H9 (cell line): ENCODE data around the gene SORCS2. TPM values are rescaled to one million over a fixed set of nuclear protein-coding genes. Genes with fewer than 3 reads are reported as not detected.

ENCODE experiments used
- DNase-seq: peaks from one replicate; pipeline ENCODE4 v3.0.0-alpha.2; 2017
- H2AFZ ChIP-seq: one replicate; pipeline ENCODE4 v1.6.1; 2013; ENCODE audit warnings: mild to moderate bottlenecking, low read length, control low read depth, moderate library complexity
- H2AK5ac ChIP-seq: 2 replicates; pipeline ENCODE4 v1.6.1; 2013; ENCODE audit warnings: low read length, control low read depth, mixed read lengths; ENCODE audit not compliant: insufficient read length
- H2BK120ac ChIP-seq: one replicate; pipeline ENCODE4 v1.6.1; 2013; ENCODE audit warnings: low read depth, mild to moderate bottlenecking, low read length, control low read depth, inconsistent platforms; ENCODE audit not compliant: poor library complexity, severe bottlenecking
- H2BK12ac ChIP-seq: 2 replicates; pipeline ENCODE4 v1.6.1; 2013; ENCODE audit warnings: low read length, control low read depth, mixed read lengths, low read depth; ENCODE audit not compliant: insufficient read length
- H2BK15ac ChIP-seq: 2 replicates; pipeline ENCODE4 v1.6.1; 2013; ENCODE audit warnings: low read depth, low read length, control low read depth
- H2BK20ac ChIP-seq: one replicate; pipeline ENCODE4 v1.6.1; 2013; ENCODE audit warnings: low read depth, mild to moderate bottlenecking, low read length, control low read depth, inconsistent platforms; ENCODE audit not compliant: poor library complexity, severe bottlenecking
- H2BK5ac ChIP-seq: 2 replicates; pipeline ENCODE4 v1.6.1; 2013; ENCODE audit warnings: low read length, control low read depth, mixed read lengths; ENCODE audit not compliant: insufficient read length
- H3K14ac ChIP-seq: 2 replicates; pipeline ENCODE4 v1.6.1; 2013; ENCODE audit warnings: low read length, control low read depth; ENCODE audit not compliant: insufficient read depth
- H3K18ac ChIP-seq: 2 replicates; pipeline ENCODE4 v1.6.1; 2013; ENCODE audit warnings: low read depth, mild to moderate bottlenecking, mixed read lengths, low read length, control low read depth; ENCODE audit not compliant: insufficient read length
- H3K23ac ChIP-seq: 2 replicates; pipeline ENCODE4 v1.6.1; 2013; ENCODE audit warnings: low read length, control low read depth, mixed read lengths, low read depth; ENCODE audit not compliant: insufficient read length
- H3K23me2 ChIP-seq: 2 replicates; pipeline ENCODE4 v1.6.1; 2013; ENCODE audit warnings: low read depth, mild to moderate bottlenecking, mixed read lengths, low read length, control low read depth; ENCODE audit not compliant: insufficient read length, poor library complexity, severe bottlenecking
- H3K27ac ChIP-seq: 2 replicates; pipeline ENCODE4 v1.5.1; 2013; ENCODE audit warnings: low read length, control low read depth, mixed read lengths, low read depth; ENCODE audit not compliant: insufficient read length
- H3K27me3 ChIP-seq: 2 replicates; pipeline ENCODE4 v1.6.1; 2013; ENCODE audit warnings: low read length, control low read depth, inconsistent platforms; ENCODE audit not compliant: insufficient read depth
- H3K4ac ChIP-seq: 2 replicates; pipeline ENCODE4 v1.6.1; 2013; ENCODE audit warnings: low read depth, mild to moderate bottlenecking, control low read depth, inconsistent platforms, low read length, moderate library complexity
- H3K4me1 ChIP-seq: 2 replicates; pipeline ENCODE4 v1.6.1; 2013; ENCODE audit warnings: low read length, control low read depth, inconsistent platforms; ENCODE audit not compliant: insufficient read depth
- H3K4me2 ChIP-seq: 2 replicates; pipeline ENCODE4 v1.6.1; 2013; ENCODE audit warnings: low read length, control low read depth, mixed read lengths; ENCODE audit not compliant: insufficient read length, insufficient read depth
- H3K56ac ChIP-seq: 2 replicates; pipeline ENCODE4 v1.6.1; 2013; ENCODE audit warnings: low read depth, mild to moderate bottlenecking, mixed read lengths, low read length, control low read depth; ENCODE audit not compliant: insufficient read length
- H3K79me1 ChIP-seq: 2 replicates; pipeline ENCODE4 v1.6.1; 2013; ENCODE audit warnings: low read depth, mild to moderate bottlenecking, moderate library complexity, low read length, control low read depth, inconsistent platforms; ENCODE audit not compliant: insufficient read depth, poor library complexity, severe bottlenecking
- H3K79me2 ChIP-seq: 2 replicates; pipeline ENCODE4 v1.6.1; 2013; ENCODE audit warnings: low read length, control low read depth, inconsistent platforms; ENCODE audit not compliant: insufficient read depth
- H3K9ac ChIP-seq: 2 replicates; pipeline ENCODE4 v1.6.1; 2013; ENCODE audit warnings: low read length, control low read depth, mixed read lengths; ENCODE audit not compliant: insufficient read length; ENCODE audit errors: extremely low read depth
- H3K9me3 ChIP-seq: one replicate; pipeline ENCODE4 v1.6.1; 2013; ENCODE audit warnings: low read depth, low read length, inconsistent platforms; ENCODE audit not compliant: control insufficient read depth
- H3T11ph ChIP-seq: one replicate; pipeline ENCODE4 v1.6.1; 2013; ENCODE audit warnings: mild to moderate bottlenecking, low read length, control low read depth, inconsistent platforms
- H4K20me1 ChIP-seq: one replicate; pipeline ENCODE4 v1.6.1; 2013; ENCODE audit not compliant: control insufficient read depth, insufficient read length, insufficient read depth
- H4K5ac ChIP-seq: 2 replicates; pipeline ENCODE4 v1.6.1; 2013; ENCODE audit warnings: low read depth, mild to moderate bottlenecking, mixed read lengths, low read length, control low read depth; ENCODE audit not compliant: insufficient read length
- H4K8ac ChIP-seq: replicated peaks from 2 replicates; pipeline ENCODE4 v1.6.1; 2013; ENCODE audit warnings: low read length, control low read depth, mixed read lengths, low read depth; ENCODE audit not compliant: insufficient read length
- H4K91ac ChIP-seq: 2 replicates; pipeline ENCODE4 v1.6.1; 2013; ENCODE audit warnings: low read depth, mild to moderate bottlenecking, moderate library complexity, mixed read lengths, low read length, control low read depth; ENCODE audit not compliant: insufficient read length
- H3K27ac Mint-ChIP-seq, 3 experiments: 2 replicates in 2 of 3; 3 replicates in 1 of 3; pipeline ENCODE4 v1.8.0; 2020 to 2021; ENCODE audit warnings: mixed read lengths in 3 of 3, mild to moderate bottlenecking in 1 of 3, moderate library complexity in 1 of 3
- H3K27me3 Mint-ChIP-seq: 2 replicates; pipeline ENCODE4 v1.8.0; 2021; ENCODE audit warnings: low read depth, mild to moderate bottlenecking, moderate library complexity, mixed read lengths
- H3K36me3 Mint-ChIP-seq, 3 experiments: 2 replicates in 2 of 3; 3 replicates in 1 of 3; pipeline ENCODE4 v1.8.0; 2020 to 2021; ENCODE audit warnings: low read depth in 3 of 3, mixed read lengths in 3 of 3; ENCODE audit not compliant: insufficient read depth in 1 of 3
- H3K4me1 Mint-ChIP-seq, 2 experiments: 2 replicates each; pipeline ENCODE4 v1.8.0; 2020; ENCODE audit warnings: mixed read lengths in 2 of 2
- H3K4me3 Mint-ChIP-seq, 2 experiments: 2 replicates in 1 of 2; 3 replicates in 1 of 2; pipeline ENCODE4 v1.8.0; 2020 to 2021; ENCODE audit warnings: mild to moderate bottlenecking in 2 of 2, mixed read lengths in 2 of 2, moderate library complexity in 1 of 2
- H3K9me3 Mint-ChIP-seq, 2 experiments: 2 replicates in 1 of 2; 3 replicates in 1 of 2; pipeline ENCODE4 v1.8.0; 2020; ENCODE audit warnings: mild to moderate bottlenecking in 2 of 2, mixed read lengths in 2 of 2, moderate library complexity in 1 of 2
- CTCF ChIP-seq: fragments of 200-600 bp; sonication (generic); conservative IDR thresholded peaks from 3 replicates; pipeline ENCODE4 v1.8.0; 2021; ENCODE audit warnings: antibody characterized with exemption, mild to moderate bottlenecking
- WGBS: extraction: QIAGEN DNeasy Blood & Tissue Kit; methylation state at CpG from one replicate; pipeline ENCODE4 v1.1.7; 2013; ENCODE audit warnings: missing lambda C conversion rate, low lambda C conversion rate, mixed read lengths; ENCODE audit not compliant: insufficient read length; ENCODE audit errors: extremely low coverage; 5-methylcytosine and 5-hydroxymethylcytosine counted together
- total RNA-seq: library from RNA; stranded (reverse); gene quantifications from 2 replicates; pipeline ENCODE4 v1.2.1, GENCODE V29; 2021

Gene SORCS2
- total RNA-seq, 1 experiment from 2014 or later, result 0.57 TPM

GRCh38 chr4:7513671-7514070 is 321.3 kb downstream of the SORCS2 start:
- H2BK120ac ChIP-seq, result no peak overlapping the region
- H3K9me3 Mint-ChIP-seq, result no peaks in the 10 kb centered on the region
- H3K79me1 ChIP-seq, result no peaks in the 10 kb centered on the region
- no peak for DNase-seq
- H3K9ac ChIP-seq, result no peak overlapping the region
- H3K27me3 ChIP-seq, result no peaks in the 10 kb centered on the region
- no peak overlapping the region for H2AFZ ChIP-seq
- no peak overlapping the region for H2BK12ac ChIP-seq
- no peaks in the 10 kb centered on the region for H3K4me1 ChIP-seq
- no peaks in the 10 kb centered on the region for H3K36me3 Mint-ChIP-seq
- H4K8ac ChIP-seq, result no peak overlapping the region
- no peaks in the 10 kb centered on the region for H3K79me2 ChIP-seq
- H3K14ac ChIP-seq, result no peak overlapping the region; the same call in 1 of the 2 replicates
- no CpG with 5 or more reads among the region's 12 CpGs for WGBS
- no peak for TF ChIP-seq CTCF
- no peak overlapping the region; a peak in 1 of 7 replicates for H3K27ac Mint-ChIP-seq
- H3K27ac ChIP-seq, result no peak overlapping the region
- H3K4ac ChIP-seq, result no peak overlapping the region
- H4K91ac ChIP-seq, result no peak overlapping the region
- no peak overlapping the region for H2BK5ac ChIP-seq
- no peak overlapping the region for H3K4me2 ChIP-seq
- H2AK5ac ChIP-seq, result no peak overlapping the region
- no peaks in the 10 kb centered on the region for H4K20me1 ChIP-seq
- no peak overlapping the region for H3K18ac ChIP-seq
- H3K9me3 ChIP-seq, result no peaks in the 10 kb centered on the region
- no peaks in the 10 kb centered on the region for H3K23me2 ChIP-seq
- H2BK20ac ChIP-seq, result no peak overlapping the region
- peaks cover 10% of the 10 kb centered on the region for H3K27me3 Mint-ChIP-seq
- H3K56ac ChIP-seq, result no peak overlapping the region
- no peak overlapping the region for H4K5ac ChIP-seq
- no peak overlapping the region for H2BK15ac ChIP-seq
- peaks cover 2 to 46% of the 10 kb centered on the region in 2 experiments; a peak in 2 of 4 replicates for H3K4me1 Mint-ChIP-seq
- H3K4me3 Mint-ChIP-seq, result no peak overlapping the region
- no peak overlapping the region for H3K23ac ChIP-seq
- H3T11ph ChIP-seq, result no peak overlapping the region
